Stomach (tissue), 4 donors: Measurements from ENCODE around the gene CNN2.

Experiments
- CTCF ChIP-seq, 7 experiments: fragments of 450-650 bp in 4 of 7; fragments of 200-600 bp in 3 of 7; sonication (generic) in 3 of 7; IDR thresholded peaks; one replicate each; pipeline ENCODE4 v1.5.1; 2016 to 2019; ENCODE audit warnings: antibody characterized with exemption in 7 of 7, control low read depth in 2 of 7, mild to moderate bottlenecking in 1 of 7
- EP300 ChIP-seq: sonication (generic); formaldehyde crosslinking; IDR thresholded peaks from one replicate; pipeline ENCODE4 v1.6.1; 2017; ENCODE audit warnings: antibody characterized with exemption
- POLR2A ChIP-seq, 4 donors: fragments of 450-650 bp; IDR thresholded peaks; one replicate each; pipeline ENCODE4 v1.6.1; 2016; ENCODE audit warnings: antibody characterized with exemption in 4 of 4, control low read depth in 2 of 4, mild to moderate bottlenecking in 1 of 4, moderate library complexity in 1 of 4
- POLR2AphosphoS5 ChIP-seq, 3 donors: sonication (generic); formaldehyde crosslinking; IDR thresholded peaks; one replicate each; pipeline ENCODE4 v1.6.1; 2016; ENCODE audit warnings: antibody characterized with exemption in 3 of 3

GRCh38 chr19:1014161-1015060 lies 12.0 kb upstream of the CNN2 start:
- TF ChIP-seq CTCF (IDR thresholded peaks at IDR 0.05) (no peak), EP300 (no peak), POLR2A (IDR thresholded peaks at IDR 0.05) (no peak), POLR2AphosphoS5 (IDR thresholded peaks at IDR 0.05) (no peak)
